Peyer's patch (tissue), 4 donors: Measurements from ENCODE around the gene CLPTM1L.

Experiments used
- CTCF ChIP-seq, 6 experiments: fragments of 450-650 bp in 4 of 6; fragments of 200-600 bp in 2 of 6; sonication (generic) in 1 of 6; IDR thresholded peaks; one replicate each; pipeline ENCODE4 v1.5.1; 2017 to 2019; ENCODE audit warnings: antibody characterized with exemption in 6 of 6, mild to moderate bottlenecking in 3 of 6, moderate library complexity in 1 of 6
- POLR2A ChIP-seq, 2 donors: fragments of 450-650 bp; IDR thresholded peaks; one replicate each; pipeline ENCODE4 v1.5.1; 2017; ENCODE audit warnings: antibody characterized with exemption in 2 of 2, mild to moderate bottlenecking in 2 of 2, moderate library complexity in 2 of 2

- TF ChIP-seq CTCF (IDR thresholded peaks at IDR 0.05) (no peak), POLR2A (IDR thresholded peaks at IDR 0.05) (no peak)
Observed at GRCh38 chr5:1388383-1388967, 43.6 kb upstream of the CLPTM1L start.
